ENCODE data around the gene CAMK2A.

The CAMK2A gene

GRCh38 chr5:150181766-150182545, 107.6 kb downstream of the CAMK2A start:
- DNase-seq = no peak

GRCh38 chr5:150181027-150181426, 108.5 kb downstream of the CAMK2A start:
- no peak for DNase-seq

- DNase-seq = no peak
These were observed 109.1 kb downstream of the CAMK2A start for GRCh38 chr5:150180241-150181026.

- no peak for DNase-seq
These were observed 110.5 kb downstream of the CAMK2A start for GRCh38 chr5:150179019-150179620.

- no peak for DNase-seq
These were observed 111.3 kb downstream of the CAMK2A start for GRCh38 chr5:150178262-150178661.

- no peak for DNase-seq
These were observed 111.9 kb downstream of the CAMK2A start for GRCh38 chr5:150177721-150178120.

- DNase-seq = no peak
These were observed 112.7 kb downstream of the CAMK2A start for GRCh38 chr5:150176745-150177477.

- no peak for DNase-seq
These were observed 114.0 kb downstream of the CAMK2A start for GRCh38 chr5:150175536-150175935.

GRCh38 chr5:150175076-150175475, 114.5 kb downstream of the CAMK2A start:
- DNase-seq = no peak

GRCh38 chr5:150174285-150174684, 115.3 kb downstream of the CAMK2A start:
- DNase-seq = no peak

GRCh38 chr5:150173161-150173560, 116.4 kb downstream of the CAMK2A start:
- no peak for DNase-seq

GRCh38 chr5:150172556-150172955, 117.0 kb downstream of the CAMK2A start:
- no peak for DNase-seq

GRCh38 chr5:150172145-150172544, 117.4 kb downstream of the CAMK2A start:
- no peak for DNase-seq
